DMS 273 (cell line): ENCODE measurements around the gene KIF3C.
A peak's percentile ranks its signal among the peaks of the same experiment; 100 is the strongest.

Experiments
- DNase-seq: peaks from one replicate; lab custom pipeline; 2025; ENCODE audit not compliant: unreplicated experiment; lab: John Stamatoyannopoulos, UW

The KIF3C gene

GRCh38 chr2:25881764-25882163 lies 100.5 kb downstream of the KIF3C start:
- DNase-seq, result no peak

DNA sequence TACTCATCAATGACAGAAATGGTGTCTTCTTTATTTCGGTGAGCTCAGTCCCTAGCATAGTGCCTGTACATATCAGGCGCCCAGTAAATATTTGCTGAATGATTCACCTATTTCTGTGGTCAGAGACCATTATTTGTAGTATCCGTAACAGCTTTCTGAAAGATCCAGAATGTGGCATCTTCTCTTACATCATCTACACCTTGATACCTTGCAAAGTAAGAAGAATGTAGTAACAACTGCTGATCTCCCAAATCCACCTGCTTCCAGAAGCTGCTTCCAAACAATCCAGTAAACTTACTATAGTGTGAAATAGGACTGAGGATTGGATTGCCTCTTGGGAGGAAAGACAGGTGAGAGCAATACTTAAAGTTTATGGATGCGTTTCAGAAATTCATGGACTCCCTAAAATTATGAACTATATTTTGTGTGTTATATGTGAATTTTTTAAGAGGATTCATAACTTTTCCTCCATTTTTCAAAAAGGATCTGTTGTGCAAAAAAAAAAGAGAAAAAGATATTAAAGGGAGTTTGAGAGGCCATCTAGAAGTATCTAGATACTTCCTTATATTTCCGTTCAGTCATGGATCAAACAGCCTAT lies 103.1 kb downstream of the KIF3C start:
- DNase-seq, result no peak

GRCh38 chr2:25878361-25879132 lies 103.8 kb downstream of the KIF3C start, which contains the start of gene ASXL2:
ASXL2 (minus strand) TSS chr2:25878487; CDS start chr2:25878222, 265 bp downstream.
- peak; percentile 99 for DNase-seq

DNA sequence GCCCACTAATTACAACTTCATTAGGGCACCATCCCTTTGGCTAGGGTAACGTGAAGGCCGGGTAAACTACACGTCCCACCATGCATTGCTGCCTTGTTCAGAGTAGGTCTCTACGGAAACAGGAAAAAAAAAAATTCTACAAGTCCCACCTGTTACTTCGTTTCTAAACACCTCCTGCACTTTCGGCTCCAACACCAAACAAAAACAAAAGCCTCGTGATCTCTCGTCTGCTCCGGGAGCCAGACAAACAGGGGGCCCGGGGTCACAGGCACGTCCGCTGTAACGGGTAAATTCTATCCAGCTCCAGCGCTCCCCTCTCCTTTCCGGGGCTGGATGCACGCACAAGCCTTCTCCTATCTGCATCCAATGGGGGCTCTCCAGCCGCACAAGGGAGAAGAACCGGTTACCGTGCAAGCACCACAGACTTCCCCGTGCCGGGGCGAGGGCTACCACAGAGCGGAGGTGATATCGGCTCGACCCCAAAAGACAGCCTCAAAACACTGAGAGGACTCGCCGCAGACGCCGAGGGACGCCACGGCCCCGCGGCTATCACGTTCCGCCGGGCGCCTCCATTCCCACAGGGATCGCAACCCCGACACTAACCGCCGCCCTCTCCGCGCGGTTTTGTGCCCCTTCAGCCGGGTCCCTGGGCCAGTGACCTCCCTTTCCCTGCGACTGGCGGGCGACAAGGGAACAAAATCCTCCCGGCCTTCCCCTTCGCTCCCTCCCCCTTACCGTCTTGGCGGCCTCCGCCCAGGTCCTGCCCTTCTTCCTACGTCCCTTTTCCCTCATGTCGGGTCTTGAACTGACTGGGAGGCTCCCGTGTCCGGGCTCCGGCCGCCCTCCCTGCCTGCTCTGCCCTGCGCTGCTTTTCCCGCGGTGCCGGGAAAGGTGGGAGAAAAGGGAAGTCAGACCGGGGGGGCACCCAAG lies 104.6 kb downstream of the KIF3C start:
- peak; percentile 90 for DNase-seq
